HCT116 (cell line): ENCODE data around the gene LINS1. TPM values are rescaled to one million over a fixed set of nuclear protein-coding genes. Genes with fewer than 3 reads are reported as not detected.

Experiments
- ATAC-seq: fragments of 200-7000 bp; cut with Tn5 transposase; 2 replicates; pipeline ENCODE4 v1.9.1; 2020; ENCODE audit warnings: mild to moderate bottlenecking, moderate library complexity
- BruUV-seq: library from RNA; stranded (reverse); fragments of 400-500 nt; replicated peaks from 2 replicates; lab custom pipeline; 2021; lab: Mats Ljungman, UMichigan
- CTCF ChIA-PET: fragments of 300-600 bp; sonication (Branson Sonifier 250); formaldehyde crosslinking; loops from one replicate; lab custom pipeline; 2021; ENCODE audit warnings: antibody characterized with exemption; lab: Charles Lee
- POLR2A ChIA-PET: fragments of 300-600, 350-600 bp; sonication (Branson Sonifier 250); formaldehyde crosslinking; loops from one replicate; lab custom pipeline; 2021; ENCODE audit warnings: antibody characterized with exemption; lab: Charles Lee
- RAD21 ChIA-PET, 2 experiments: fragments of 300-600 bp; sonication (Branson Sonifier 250); formaldehyde crosslinking; loops; one replicate each; lab custom pipeline; 2023; ENCODE audit warnings: low total read pairs in 2 of 2; ENCODE audit not compliant: uncharacterized antibody in 2 of 2, unreplicated experiment in 2 of 2, low non-redundant PET in 1 of 2; lab: Charles Lee
- DNase-seq: peaks from one replicate; pipeline ENCODE4 v3.0.0-alpha.2; 2010; ENCODE audit warnings: low read depth, low spot score
- H2AFZ ChIP-seq: fragments of 200-600 bp; shearing (Covaris generic), sonication (generic); 2 replicates; pipeline ENCODE4 v1.6.1; 2017; ENCODE audit warnings: low read depth, mixed run types, mixed read lengths, antibody characterized with exemption, low read length; ENCODE audit not compliant: poor library complexity, severe bottlenecking
- H3K27ac ChIP-seq: 2 replicates; pipeline ENCODE4 v1.5.1; 2012; ENCODE audit warnings: low read depth, low read length
- H3K27me3 ChIP-seq: fragments of 200-600 bp; sonication (generic); 2 replicates; pipeline ENCODE4 v1.6.1; 2016; ENCODE audit warnings: mixed run types, low read length, mixed read lengths; ENCODE audit not compliant: insufficient read depth
- H3K36me3 ChIP-seq, 2 experiments: fragments of 200-500 bp in 1 of 2; fragments of 200-600 bp in 1 of 2; sonication (Bioruptor generic) in 1 of 2; sonication (generic) in 1 of 2; 2 replicates each; pipeline versions ENCODE4 v1.5.1 to v1.6.1; 2014 to 2016; ENCODE audit warnings: low read length in 2 of 2, inconsistent platforms in 1 of 2, mixed read lengths in 1 of 2, mixed run types in 1 of 2; ENCODE audit not compliant: insufficient read depth in 2 of 2, control insufficient read depth in 1 of 2
- H3K4me1 ChIP-seq, 2 experiments: fragments of 200-600 bp in 1 of 2; sonication (generic) in 1 of 2; 2 replicates each; pipeline versions ENCODE4 v1.5.1 to v1.6.1; 2012 to 2017; ENCODE audit warnings: low read length in 2 of 2, inconsistent platforms in 1 of 2, mild to moderate bottlenecking in 1 of 2, mixed read lengths in 1 of 2, mixed run types in 1 of 2, moderate library complexity in 1 of 2; ENCODE audit not compliant: insufficient read depth in 2 of 2, control insufficient read depth in 1 of 2
- H3K4me2 ChIP-seq: fragments of 200-600 bp; sonication (generic); 2 replicates; pipeline ENCODE4 v1.6.1; 2017; ENCODE audit warnings: mixed run types, low read length, mixed read lengths
- H3K4me3 ChIP-seq, 2 experiments: fragments of 200-600 bp in 1 of 2; sonication (generic) in 1 of 2; replicated peaks in 1 of 2; 2 replicates each; pipeline ENCODE4 v1.5.1; 2011 to 2016; ENCODE audit warnings: low read length in 2 of 2, control low read depth in 1 of 2, low read depth in 1 of 2, mild to moderate bottlenecking in 1 of 2, mixed read lengths in 1 of 2, mixed run types in 1 of 2
- H3K79me2 ChIP-seq: fragments of 200-600 bp; sonication (generic); 2 replicates; pipeline ENCODE4 v1.6.1; 2017; ENCODE audit warnings: mild to moderate bottlenecking, mixed run types, low read length, moderate library complexity, mixed read lengths; ENCODE audit not compliant: insufficient read depth
- H3K9ac ChIP-seq: fragments of 200-600 bp; sonication (generic); 2 replicates; pipeline ENCODE4 v1.6.1; 2016; ENCODE audit warnings: low read length, mixed read lengths
- H3K9me2 ChIP-seq: fragments of 200-600 bp; sonication (generic), shearing (Covaris generic); 2 replicates; pipeline ENCODE4 v1.6.1; 2017; ENCODE audit warnings: mixed run types, mild to moderate bottlenecking, moderate library complexity; ENCODE audit not compliant: insufficient read depth
- H3K9me3 ChIP-seq, 2 experiments: fragments of 200-500 bp in 1 of 2; fragments of 200-600 bp in 1 of 2; sonication (Bioruptor generic) in 1 of 2; sonication (generic) in 1 of 2; 2 replicates each; pipeline ENCODE4 v1.6.1; 2014 to 2017; ENCODE audit warnings: low read length in 2 of 2, mixed read lengths in 2 of 2, inconsistent platforms in 1 of 2, low read depth in 1 of 2, mild to moderate bottlenecking in 1 of 2, mixed run types in 1 of 2, moderate library complexity in 1 of 2; ENCODE audit not compliant: control insufficient read depth in 1 of 2, insufficient read depth in 1 of 2
- H4K20me1 ChIP-seq: fragments of 200-600 bp; sonication (generic), shearing (Covaris generic); 2 replicates; pipeline ENCODE4 v1.6.1; 2017; ENCODE audit warnings: mixed run types, mild to moderate bottlenecking, moderate library complexity; ENCODE audit not compliant: insufficient read depth
- CBX3 ChIP-seq: IDR thresholded peaks from 2 replicates; pipeline ENCODE4 v1.6.1; 2012; ENCODE audit warnings: low read depth
- EGR1 ChIP-seq: IDR thresholded peaks from 2 replicates; pipeline ENCODE4 v1.6.1; 2012; ENCODE audit warnings: low read depth
- EZH2phosphoT487 ChIP-seq: fragments of 200-600 bp; IDR thresholded peaks from 2 replicates; pipeline ENCODE4 v1.6.1; 2018; ENCODE audit warnings: antibody characterized with exemption, borderline replicate concordance
- FOSL1 ChIP-seq: IDR thresholded peaks from 2 replicates; pipeline ENCODE4 v1.6.1; 2012; ENCODE audit warnings: low read depth
- JUND ChIP-seq: IDR thresholded peaks from 2 replicates; pipeline ENCODE4 v1.6.1; 2012
- MAX ChIP-seq: IDR thresholded peaks from 2 replicates; pipeline ENCODE4 v1.6.1; 2012
- REST ChIP-seq: IDR thresholded peaks from 2 replicates; pipeline ENCODE4 v1.6.1; 2012; ENCODE audit warnings: low read depth
- SRF ChIP-seq: IDR thresholded peaks from 2 replicates; pipeline ENCODE4 v1.6.1; 2012; ENCODE audit warnings: low read depth
- ZFX ChIP-seq: fragments of 450-650 bp; IDR thresholded peaks from 2 replicates; pipeline ENCODE4 v1.6.1; 2017
- ZNF274 ChIP-seq: fragments of 200-500 bp; sonication (Bioruptor generic); IDR thresholded peaks from 2 replicates; pipeline ENCODE4 v1.6.1; 2014; ENCODE audit warnings: mild to moderate bottlenecking, low read depth, low read length, inconsistent platforms
- intact Hi-C: fragments of 100-400 bp; cut with micrococcal nuclease; formaldehyde crosslinking; loops from 2 replicates; pipeline ENCODE4 v1.10.0; 2022
- total RNA-seq: library from RNA; stranded (reverse); gene quantifications from one replicate; pipeline ENCODE4 v1.2.1, GENCODE V29; 2021; ENCODE audit not compliant: unreplicated experiment

LINS1 gene
- total RNA-seq, 1 experiment from 2014 or later = 14.7 TPM

GRCh38 chr15:100531204-100531603 is 70.8 kb downstream of the LINS1 start:
- no peaks in the 10 kb centered on the region for H3K4me1 ChIP-seq
- no peaks in the 10 kb centered on the region for H3K9me3 ChIP-seq
- ChIA-PET RAD21 (no interaction called here), CTCF (interaction anchor here (0.8 kb wide), 1 partner anchor 189 kb away, joined by 3 read pairs; the partner anchor contains the start of gene ADAMTS17), POLR2A (no interaction called here)
- no peak for DNase-seq
- no peak overlapping the region for H3K4me3 ChIP-seq
- ATAC-seq = no peak
- intact Hi-C loops = no loop called here
- no peak overlapping the region for H3K4me2 ChIP-seq
- no peaks in the 10 kb centered on the region for H4K20me1 ChIP-seq
- no peaks in the 10 kb centered on the region for H3K79me2 ChIP-seq
- H3K36me3 ChIP-seq = no peaks in the 10 kb centered on the region
- TF ChIP-seq EGR1 (no peak), SRF (no peak), MAX (no peak), EZH2phosphoT487 (no peak), REST (no peak), ZNF274 (no peak), JUND (no peak), FOSL1 (no peak), CBX3 (no peak), ZFX (no peak)
- no TSS peak for BruUV-seq
- H3K9ac ChIP-seq = no peak overlapping the region
- peaks cover 45% of the 10 kb centered on the region for H3K27me3 ChIP-seq
- H2AFZ ChIP-seq = no peak overlapping the region
- no peak overlapping the region for H3K27ac ChIP-seq
- H3K9me2 ChIP-seq = no peaks in the 10 kb centered on the region
